ENCODE results near the gene CCDC88A.
"Not testable (repeated sequence)": the region's sequence is repeated elsewhere in the genome, so short reads cannot be mapped to it uniquely, and the experiment has no call there.

Gene CCDC88A

GRCh38 chr2:55245411-55245810 lies 174.2 kb downstream of the CCDC88A start:
- no peaks in the 10 kb centered on the region for H3K4me1 ChIP-seq (ENCODE audit: control insufficient read depth, low read depth, low read length)
- no peaks in the 10 kb centered on the region for H3K27me3 ChIP-seq (ENCODE audit: control insufficient read depth, insufficient read depth, low read length)
- H3K36me3 ChIP-seq (ENCODE audit: control insufficient read depth, low read depth, low read length): peaks cover 15% of the 10 kb centered on the region
- no peaks in the 10 kb centered on the region for H3K9me3 ChIP-seq (ENCODE audit: control insufficient read depth, low read depth, low read length)
- H3K4me3 ChIP-seq (ENCODE audit: low read length): no peak overlapping the region
- H3K9ac ChIP-seq (ENCODE audit: low read length): no peak overlapping the region
- H3K27ac ChIP-seq (ENCODE audit: low read length): no peak overlapping the region

GRCh38 chr2:55242617-55243016 lies 177.0 kb downstream of the CCDC88A start:
- Histone ChIP-seq H3K9ac (ENCODE audit: low read length) (no peak overlapping the region), H3K4me3 (ENCODE audit: low read length) (no peak overlapping the region), H3K9me3 (ENCODE audit: control insufficient read depth, low read depth, low read length) (no peaks in the 10 kb centered on the region), H3K27me3 (ENCODE audit: control insufficient read depth, insufficient read depth, low read length) (no peaks in the 10 kb centered on the region), H3K27ac (ENCODE audit: low read length) (no peak overlapping the region), H3K36me3 (ENCODE audit: control insufficient read depth, low read depth, low read length) (peaks cover 10% of the 10 kb centered on the region), H3K4me1 (ENCODE audit: control insufficient read depth, low read depth, low read length) (no peaks in the 10 kb centered on the region)

GRCh38 chr2:55241582-55241981 lies 178.1 kb downstream of the CCDC88A start:
- not testable (repeated sequence) for H3K4me1 ChIP-seq (ENCODE audit: control insufficient read depth, low read depth, low read length); H3K27me3 ChIP-seq (ENCODE audit: control insufficient read depth, insufficient read depth, low read length); H3K9me3 ChIP-seq (ENCODE audit: control insufficient read depth, low read depth, low read length); H3K9ac ChIP-seq (ENCODE audit: low read length); H3K27ac ChIP-seq (ENCODE audit: low read length); H3K4me3 ChIP-seq (ENCODE audit: low read length)
- H3K36me3 ChIP-seq (ENCODE audit: control insufficient read depth, low read depth, low read length): peaks cover 16% of the 10 kb centered on the region

- Histone ChIP-seq H3K9me3 (ENCODE audit: control insufficient read depth, low read depth, low read length) (no peaks in the 10 kb centered on the region), H3K27me3 (ENCODE audit: control insufficient read depth, insufficient read depth, low read length) (no peaks in the 10 kb centered on the region), H3K4me3 (ENCODE audit: low read length) (no peak overlapping the region), H3K27ac (ENCODE audit: low read length) (no peak overlapping the region), H3K36me3 (ENCODE audit: control insufficient read depth, low read depth, low read length) (peaks cover 34% of the 10 kb centered on the region), H3K9ac (ENCODE audit: low read length) (no peak overlapping the region), H3K4me1 (ENCODE audit: control insufficient read depth, low read depth, low read length) (no peaks in the 10 kb centered on the region)
Measured at GRCh38 chr2:55239656-55240222, 179.9 kb downstream of the CCDC88A start.
